Spinal cord (tissue), 10 donors: ENCODE data around the gene COX14. TPM values are rescaled to one million over a fixed set of nuclear protein-coding genes. Genes with fewer than 3 reads are reported as not detected.
A peak's percentile ranks its signal among the peaks of the same experiment; 100 is the strongest.

Experiments used
- DNase-seq, 6 donors: peaks; one replicate each; pipeline versions ENCODE4 v3.0.0 to v3.0.0-alpha.2; 2013 to 2015; ENCODE audit warnings: low spot score in 6 of 6, low read depth in 4 of 6
- H3K27ac ChIP-seq: one replicate; pipeline ENCODE4 v1.5.1; 2013; ENCODE audit warnings: low read depth, low read length, control low read depth
- H3K27me3 ChIP-seq: one replicate; pipeline ENCODE4 v1.6.1; 2013; ENCODE audit warnings: low read length; ENCODE audit not compliant: control insufficient read depth, insufficient read depth
- H3K36me3 ChIP-seq: one replicate; pipeline ENCODE4 v1.6.1; 2013; ENCODE audit warnings: low read length; ENCODE audit not compliant: control insufficient read depth, insufficient read depth
- H3K4me1 ChIP-seq: one replicate; pipeline ENCODE4 v1.6.1; 2013; ENCODE audit warnings: low read length; ENCODE audit not compliant: control insufficient read depth, insufficient read depth
- H3K4me3 ChIP-seq: one replicate; pipeline ENCODE4 v1.5.1; 2013; ENCODE audit warnings: low read depth, low read length, control low read depth
- H3K9me3 ChIP-seq: one replicate; pipeline ENCODE4 v1.6.1; 2013; ENCODE audit warnings: low read length; ENCODE audit not compliant: control insufficient read depth, insufficient read depth
- WGBS: methylation state at CpG from one replicate; pipeline ENCODE4 v1.1.5; 2013; ENCODE audit warnings: missing lambda C conversion rate; ENCODE audit not compliant: insufficient coverage; 5-methylcytosine and 5-hydroxymethylcytosine counted together
- polyA plus RNA-seq, 2 donors: library from polyadenylated mRNA; unstranded; fragments of 120-200 nt; gene quantifications; one replicate each; pipeline ENCODE4 v1.2.1, GENCODE V29; 2013; ENCODE audit not compliant: insufficient read length in 2 of 2
- total RNA-seq, 2 donors: library from RNA; depleted of rRNA in 1 of 2; stranded (reverse); fragments of 120-200 nt in 1 of 2; fragments of >200 nt in 1 of 2; gene quantifications; one replicate each; pipeline versions ENCODE4 v1.2.3 to v1.2.4, GENCODE V29; 2013 to 2014
- donor health status: healthy.

COX14 gene
- total and polyA plus RNA-seq, 4 donors, result 23.8 to 74.8 (median 48.7) TPM

DNA sequence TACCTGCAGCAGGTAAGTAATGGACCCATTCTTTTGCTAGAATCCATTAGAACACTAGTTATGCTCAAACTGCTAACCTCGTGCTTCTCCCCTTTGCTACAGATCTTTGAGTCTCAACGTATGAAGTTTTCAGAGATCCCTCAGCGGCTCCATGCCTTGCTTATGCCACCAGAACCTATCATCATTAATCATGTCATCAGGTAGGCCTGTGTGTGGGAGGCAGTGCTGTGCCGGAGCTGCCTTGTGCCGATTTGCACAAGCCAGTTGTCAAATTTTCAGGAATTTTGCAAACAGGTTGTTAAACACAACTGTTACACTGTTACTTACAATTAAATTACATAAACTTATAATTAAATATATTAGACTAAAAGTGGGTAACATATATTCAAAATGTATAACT is 21.6 kb upstream of the COX14 start:
- Histone ChIP-seq H3K36me3 (peaks cover 77% of the 10 kb centered on the region), H3K27me3 (no peaks in the 10 kb centered on the region), H3K9me3 (no peaks in the 10 kb centered on the region), H3K27ac (no peak overlapping the region), H3K4me1 (peaks cover 3% of the 10 kb centered on the region), H3K4me3 (no peak overlapping the region)
- no peak for DNase-seq
- no CpG with 5 or more reads among the region's 5 CpGs for WGBS

DNA sequence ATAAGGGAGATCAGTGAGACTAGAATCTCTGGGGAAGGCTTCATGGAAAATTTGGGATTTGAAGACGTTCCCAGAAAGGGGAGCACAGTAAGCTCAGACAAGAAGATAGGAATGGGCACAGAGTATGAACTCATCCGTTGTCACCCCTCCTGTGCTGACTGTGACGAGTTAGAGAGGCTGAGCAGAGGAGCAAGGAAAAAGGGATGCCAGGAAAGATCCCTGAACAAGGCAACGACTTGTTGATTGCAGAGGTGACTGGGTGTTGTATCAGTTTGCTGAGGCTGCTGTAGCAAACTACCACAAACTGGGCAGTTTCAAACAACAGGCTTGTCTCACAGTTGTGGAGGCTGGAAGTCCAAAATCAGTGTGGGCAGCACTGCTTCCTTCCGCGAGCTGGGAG is 14.1 kb upstream of the COX14 start:
- peaks cover 17% of the 10 kb centered on the region for H3K4me1 ChIP-seq
- H3K9me3 ChIP-seq, result no peaks in the 10 kb centered on the region
- H3K27me3 ChIP-seq, result no peaks in the 10 kb centered on the region
- H3K27ac ChIP-seq, result no peak overlapping the region
- no peak for DNase-seq
- no peak overlapping the region for H3K4me3 ChIP-seq
- WGBS, result 94% methylated on average over 6 of the region's 6 CpGs
- peaks cover 69% of the 10 kb centered on the region for H3K36me3 ChIP-seq

DNA sequence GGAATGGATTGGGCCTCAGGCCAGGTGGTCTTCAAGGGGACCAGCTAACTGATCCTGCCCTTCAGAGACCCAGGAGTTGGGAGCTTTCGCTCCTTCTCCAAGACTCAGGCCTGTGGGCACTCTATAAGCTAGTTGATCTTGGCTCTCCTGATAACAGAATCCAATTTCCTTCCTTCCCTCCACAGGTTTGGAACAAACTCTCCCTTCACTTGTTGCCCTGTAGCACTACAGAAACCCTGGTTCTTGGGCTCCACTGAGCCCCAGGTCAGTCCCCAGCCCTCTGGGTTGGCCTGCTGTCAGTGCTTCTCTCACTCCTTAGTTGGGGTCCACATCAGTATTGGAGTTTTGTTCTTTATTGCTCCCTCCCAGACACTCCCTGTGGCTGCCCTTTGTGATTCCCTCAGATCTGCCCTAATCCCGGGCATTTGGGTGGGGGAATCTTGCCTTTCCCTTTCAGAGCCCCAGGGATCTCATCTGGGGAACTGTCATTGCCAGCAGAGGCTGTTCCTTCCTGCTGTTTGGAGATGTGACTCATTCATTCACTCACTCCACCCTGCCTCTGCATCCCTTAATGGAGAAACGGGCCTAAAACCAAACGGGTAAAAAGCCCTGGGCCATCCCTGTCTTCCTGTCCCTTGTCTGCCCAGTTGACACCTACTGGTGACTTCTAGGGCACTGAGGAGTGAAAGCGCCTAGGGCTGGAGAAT is 12.6 kb upstream of the COX14 start:
- no peak for DNase-seq
- Histone ChIP-seq H3K4me1 (peaks cover 32% of the 10 kb centered on the region), H3K36me3 (peaks cover 57% of the 10 kb centered on the region), H3K4me3 (no peak overlapping the region), H3K9me3 (no peaks in the 10 kb centered on the region), H3K27me3 (no peaks in the 10 kb centered on the region), H3K27ac (no peak overlapping the region)
- WGBS, result 64% methylated on average over 4 of the region's 5 CpGs

DNA sequence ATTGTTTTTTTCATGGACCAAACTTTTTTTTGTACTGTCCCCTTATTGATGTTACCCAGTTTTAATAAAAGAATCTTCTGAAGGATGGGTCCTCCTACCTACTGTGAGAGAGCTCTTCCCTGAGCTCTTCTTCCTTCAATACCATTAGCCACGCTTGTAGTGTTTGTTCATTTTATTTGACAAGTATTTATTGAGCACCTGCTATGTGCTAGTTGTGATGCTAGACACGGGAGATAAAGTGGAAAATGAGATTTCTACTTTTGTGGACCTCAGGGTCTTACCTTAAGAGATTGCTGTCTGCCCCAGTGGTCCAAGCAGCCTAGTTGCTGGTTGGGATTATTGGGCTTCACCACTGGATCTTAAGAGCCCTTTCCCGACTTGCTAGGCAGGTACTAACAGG is 11.5 kb upstream of the COX14 start:
- peaks cover 42% of the 10 kb centered on the region for H3K4me1 ChIP-seq
- H3K27ac ChIP-seq, result no peak overlapping the region
- peaks cover 46% of the 10 kb centered on the region for H3K36me3 ChIP-seq
- WGBS, result 100% methylated on average over 2 of the region's 3 CpGs
- no peak for DNase-seq
- H3K4me3 ChIP-seq, result no peak overlapping the region
- no peaks in the 10 kb centered on the region for H3K27me3 ChIP-seq
- no peaks in the 10 kb centered on the region for H3K9me3 ChIP-seq

DNA sequence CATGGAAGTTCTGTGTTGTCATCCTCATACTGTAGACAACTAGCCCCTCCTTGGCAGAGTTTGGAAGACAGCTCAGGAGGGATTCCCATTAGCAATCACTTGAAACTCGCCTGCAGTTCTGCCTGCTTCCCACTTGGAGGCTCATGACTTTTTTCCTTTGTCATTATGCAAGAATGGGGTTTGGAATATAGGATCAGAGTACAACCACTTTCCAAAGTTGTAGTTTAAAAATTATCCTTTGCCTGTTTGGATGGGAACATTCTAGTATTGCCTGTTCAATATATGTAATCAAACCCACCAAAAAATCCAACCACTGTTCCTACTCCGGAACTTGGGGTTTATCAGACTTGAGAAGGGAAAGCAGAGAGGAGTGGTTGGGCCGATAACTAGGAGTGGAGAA is 10.4 kb upstream of the COX14 start:
- Histone ChIP-seq H3K4me1 (peaks cover 53% of the 10 kb centered on the region), H3K27me3 (no peaks in the 10 kb centered on the region), H3K36me3 (peaks cover 35% of the 10 kb centered on the region), H3K9me3 (no peaks in the 10 kb centered on the region), H3K4me3 (no peak overlapping the region), H3K27ac (peak overlapping the region; percentile 63)
- DNase-seq, result peak in 3 of 6 donors; percentile 37 to 85 (median 74)
- no CpG with 5 or more reads among the region's 3 CpGs for WGBS

DNA sequence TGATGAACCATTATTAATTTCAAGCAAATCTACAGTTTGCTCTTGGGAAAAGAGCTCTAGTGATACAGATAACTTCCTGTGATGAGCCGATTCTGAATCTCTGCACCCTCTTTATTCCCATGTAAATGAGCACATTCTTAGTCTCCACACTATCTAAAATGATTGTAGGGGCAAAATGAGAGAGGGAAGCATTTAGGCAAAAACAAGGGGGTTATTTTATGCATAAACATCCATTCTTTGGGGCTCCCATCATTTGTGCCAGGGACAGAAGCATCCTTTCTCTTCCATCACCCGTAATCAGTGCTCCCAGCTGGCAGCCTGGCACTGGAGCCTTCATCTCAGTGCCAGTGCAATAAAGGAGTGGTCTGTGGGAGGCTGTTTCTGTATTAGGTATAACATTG is 9.9 kb upstream of the COX14 start:
- H3K4me1 ChIP-seq, result peaks cover 58% of the 10 kb centered on the region
- peak in 3 of 6 donors; percentile 23 to 89 (median 71) for DNase-seq
- WGBS, result no CpG with 5 or more reads among the region's 2 CpGs
- no peaks in the 10 kb centered on the region for H3K9me3 ChIP-seq
- no peak overlapping the region for H3K4me3 ChIP-seq
- no peaks in the 10 kb centered on the region for H3K27me3 ChIP-seq
- H3K27ac ChIP-seq, result peak overlapping the region; percentile 63
- peaks cover 30% of the 10 kb centered on the region for H3K36me3 ChIP-seq

DNA sequence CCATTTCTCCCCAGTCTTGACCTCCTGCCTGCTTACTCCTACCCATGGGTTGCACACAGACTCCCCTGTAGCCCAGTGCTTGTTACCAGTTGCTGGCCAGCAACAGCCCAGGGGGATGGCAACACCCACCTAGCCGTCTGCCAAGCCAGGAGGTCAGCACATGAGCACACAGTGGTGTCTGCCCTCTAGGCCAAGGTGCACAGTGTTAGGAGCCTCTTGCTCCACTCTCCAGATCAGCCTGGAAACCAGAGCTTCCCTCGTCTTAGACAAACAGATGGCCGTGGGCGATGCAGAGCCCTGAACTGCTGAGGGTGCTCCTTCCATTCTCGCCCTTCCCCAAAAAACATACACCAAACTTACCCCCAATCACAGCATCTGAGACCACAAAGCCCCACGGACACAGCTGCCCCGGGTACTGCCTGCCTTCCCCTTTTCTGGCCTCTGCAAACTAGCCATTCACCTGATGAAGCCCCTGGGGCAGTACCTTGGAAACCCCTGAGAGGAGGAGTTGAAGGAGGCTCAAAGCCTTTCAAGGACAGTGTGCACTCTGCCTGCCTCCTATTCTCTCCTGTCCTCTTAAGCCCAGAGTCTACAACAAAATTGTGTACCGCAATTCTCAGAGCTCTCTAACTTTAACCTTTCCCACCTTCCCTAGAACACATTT is 9.3 kb upstream of the COX14 start:
- Histone ChIP-seq H3K27me3 (no peaks in the 10 kb centered on the region), H3K27ac (peak overlapping the region; percentile 42), H3K4me3 (no peak overlapping the region), H3K36me3 (peaks cover 24% of the 10 kb centered on the region), H3K9me3 (no peaks in the 10 kb centered on the region), H3K4me1 (peaks cover 58% of the 10 kb centered on the region)
- no peak for DNase-seq
- WGBS, result 85% methylated on average over 7 of the region's 8 CpGs

DNA sequence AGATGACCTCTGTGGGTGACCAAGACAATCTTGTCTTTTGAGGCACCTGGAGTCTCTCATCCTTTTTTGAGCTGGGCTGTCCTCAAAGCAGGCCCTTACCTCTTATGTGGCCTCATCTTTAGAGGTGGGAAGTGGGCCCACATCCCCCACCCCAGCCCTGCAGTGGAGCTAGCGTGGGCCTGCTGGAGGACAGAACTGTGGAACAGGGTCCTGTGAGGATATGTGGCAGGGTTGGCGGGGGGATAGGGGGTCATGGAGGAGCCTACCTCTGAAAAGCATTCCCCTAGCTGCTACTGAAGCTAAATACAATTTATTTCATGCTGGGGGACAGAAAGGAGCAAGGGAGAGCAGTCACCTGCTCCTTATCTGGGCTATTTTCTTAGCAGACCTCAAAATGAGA is 8.7 kb upstream of the COX14 start:
- Histone ChIP-seq H3K9me3 (no peaks in the 10 kb centered on the region), H3K27ac (peak overlapping the region; percentile 40), H3K36me3 (peaks cover 18% of the 10 kb centered on the region), H3K4me1 (peaks cover 58% of the 10 kb centered on the region), H3K4me3 (no peak overlapping the region), H3K27me3 (no peaks in the 10 kb centered on the region)
- no CpG with 5 or more reads among the region's 2 CpGs for WGBS
- no peak for DNase-seq

- Histone ChIP-seq H3K9me3 (no peaks in the 10 kb centered on the region), H3K36me3 (peaks cover 13% of the 10 kb centered on the region), H3K4me3 (no peak within 1 kb of the TSS), H3K27ac (peak within 1 kb of the TSS; percentile 42), H3K27me3 (no peaks in the 10 kb centered on the region), H3K4me1 (peaks cover 58% of the 10 kb centered on the region)
- DNase-seq, result peak in 3 of 6 donors; percentile 36 to 84 (median 76)
- 24% methylated on average over 11 of the region's 13 CpGs for WGBS
These were observed 8.2 kb upstream of the COX14 start, which contains the start of gene GPD1 for GRCh38 chr12:50103767-50104321. GPD1 (plus strand) TSS chr12:50104008; CDS start chr12:50104051, 43 bp downstream.
